ENCODE measurements around the gene FGF14. TPM values are rescaled to one million over a fixed set of nuclear protein-coding genes. Genes with fewer than 3 reads are reported as not detected.

The FGF14 gene
- total and polyA plus RNA-seq, 2 experiments from 2014 or later: 0.03 TPM; not detected in 1

DNA sequence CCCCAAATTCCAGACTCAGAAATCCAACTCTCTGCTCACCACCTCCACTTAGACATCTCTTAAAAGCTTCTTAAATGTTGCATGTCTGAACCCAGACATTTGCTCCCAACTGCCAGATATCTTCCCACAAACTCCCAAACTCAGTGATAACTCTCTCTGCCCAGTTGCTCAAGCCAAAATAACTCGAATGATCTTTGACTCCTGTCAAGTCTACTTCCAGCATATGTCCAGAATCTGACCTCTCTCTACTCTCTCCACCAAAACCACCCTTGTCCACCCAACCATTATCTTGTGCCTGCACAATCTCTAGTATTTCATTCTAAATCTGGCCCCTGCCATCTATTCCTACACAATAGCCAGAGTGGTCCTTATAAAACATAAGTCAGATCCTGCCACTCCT lies 99.3 kb downstream of the FGF14 start (continued):
- TF ChIP-seq CTCF (conservative IDR thresholded peaks at IDR 0.05; ENCODE audit: low read depth in 2 of 2): no peak
- no peak for TF ChIP-seq JUNB (IDR thresholded peaks at IDR 0.05; ENCODE audit: unreplicated experiment)
- TF ChIP-seq REST (IDR thresholded peaks at IDR 0.05; ENCODE audit: unreplicated experiment): no peak
- no peak for TF ChIP-seq ZNF331 (CRISPR knock-in tag; IDR thresholded peaks at IDR 0.05; ENCODE audit: low read depth)

DNA sequence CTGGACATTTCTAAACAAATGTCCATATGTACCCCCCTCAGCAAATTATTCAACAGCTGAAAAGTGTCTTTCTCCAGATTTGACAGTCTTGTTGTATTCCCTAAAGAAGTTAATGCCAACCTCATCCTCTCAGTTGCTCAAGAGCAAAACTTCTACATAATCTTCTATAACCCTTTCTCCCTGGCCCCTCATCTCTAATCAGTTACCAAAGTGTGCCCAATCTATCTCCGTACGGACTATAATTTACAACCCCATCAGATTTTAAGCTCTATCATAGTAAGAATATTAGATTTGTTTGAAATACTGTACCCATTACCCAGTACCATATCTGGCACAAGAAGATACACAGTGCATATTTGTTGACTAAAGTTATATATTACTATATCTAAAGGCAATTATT lies 101.5 kb downstream of the FGF14 start:
- DNase-seq (ENCODE audit: low spot score) (no peak), ATAC-seq (no peak)
- Histone ChIP-seq H3K36me3 (ENCODE audit: insufficient read depth) (no peaks in the 10 kb centered on the region), H3K27me3 (ENCODE audit: insufficient read depth) (no peaks in the 10 kb centered on the region), H3K4me1 (ENCODE audit: insufficient read depth) (no peaks in the 10 kb centered on the region), H3F3A (replicated peaks; ENCODE audit: low read depth) (no peaks in the 10 kb centered on the region), H3K9me2 (ENCODE audit: insufficient read depth) (no peaks in the 10 kb centered on the region), H3K27ac (ENCODE audit: low read depth) (no peak overlapping the region), H3K4me2 (no peak overlapping the region), H4K20me1 (replicated peaks; ENCODE audit: insufficient read depth) (no peaks in the 10 kb centered on the region), H3K4me3 (no peak overlapping the region), H2AFZ (no peak overlapping the region), H3K79me2 (replicated peaks; ENCODE audit: insufficient read depth) (no peaks in the 10 kb centered on the region)
- H3K4me3 Mint-ChIP-seq: no peak overlapping the region
- H3K27ac Mint-ChIP-seq: no peak overlapping the region
- H3K27me3 Mint-ChIP-seq (ENCODE audit: insufficient read depth, low read depth, poor library complexity): no peaks in the 10 kb centered on the region
- H3K9me3 Mint-ChIP-seq: no peaks in the 10 kb centered on the region
- H3K4me1 Mint-ChIP-seq: no peaks in the 10 kb centered on the region
- H3K36me3 Mint-ChIP-seq (ENCODE audit: low read depth): no peaks in the 10 kb centered on the region
- TF ChIP-seq EZH2phosphoT487 (IDR thresholded peaks at IDR 0.05; ENCODE audit: unreplicated experiment) (no peak), NANOG (IDR thresholded peaks at IDR 0.05; ENCODE audit: borderline replicate concordance) (no peak), EZH2 (IDR thresholded peaks at IDR 0.05; ENCODE audit: low read depth, unreplicated experiment) (no peak), CTCF (conservative IDR thresholded peaks at IDR 0.05; ENCODE audit: low read depth in 2 of 2) (no peak), JUNB (IDR thresholded peaks at IDR 0.05; ENCODE audit: unreplicated experiment) (no peak), REST (IDR thresholded peaks at IDR 0.05; ENCODE audit: unreplicated experiment) (no peak), ZNF114 (CRISPR knock-in tag; IDR thresholded peaks at IDR 0.05) (no peak), POLR2AphosphoS5 (IDR thresholded peaks at IDR 0.05; ENCODE audit: low read depth) (no peak), ZNF331 (CRISPR knock-in tag; IDR thresholded peaks at IDR 0.05; ENCODE audit: low read depth) (no peak)

All from GM23338 (cell line).